GM12874 (cell line): ENCODE data around the gene SEC24C.

Experiments
- CTCF ChIP-seq: IDR thresholded peaks from 2 replicates; pipeline ENCODE4 v1.5.1; 2011; ENCODE audit warnings: low read depth, mild to moderate bottlenecking, control low read depth, low read length, moderate library complexity; ENCODE audit not compliant: insufficient read depth

Gene SEC24C

GRCh38 chr10:73744664-73744975, 448 bp downstream of the SEC24C start:
- TF ChIP-seq CTCF: no peak

GRCh38 chr10:73746721-73747120, 2.5 kb downstream of the SEC24C start:
- TF ChIP-seq CTCF: no peak

- TF ChIP-seq CTCF: no peak
Observed at GRCh38 chr10:73750819-73751218, 6.6 kb downstream of the SEC24C start.

- TF ChIP-seq CTCF: no peak
Observed at GRCh38 chr10:73756183-73756582, 12.0 kb downstream of the SEC24C start.

GRCh38 chr10:73758704-73759511, 14.7 kb downstream of the SEC24C start:
- TF ChIP-seq CTCF: no peak

GRCh38 chr10:73759512-73760115, 15.4 kb downstream of the SEC24C start:
- TF ChIP-seq CTCF: no peak

GRCh38 chr10:73761781-73762180, 17.6 kb downstream of the SEC24C start:
- TF ChIP-seq CTCF: no peak
